Endothelial cell of umbilical vein (primary cell): ENCODE data around the gene C6orf132.

Source experiments
- MYC ChIP-seq: IDR thresholded peaks from one replicate; pipeline ENCODE4 v1.6.1; 2011; ENCODE audit warnings: mild to moderate bottlenecking, low read depth, low read length
- TF ChIP-seq, protein P1 (sequence below), 2 donors: IDR thresholded peaks; 1 replicate in 1 of 2; 2 replicates in 1 of 2; pipeline ENCODE4 v1.5.1; 2011; ENCODE audit warnings: low read length in 2 of 2, mild to moderate bottlenecking in 2 of 2, moderate library complexity in 2 of 2, control low read depth in 1 of 2, inconsistent platforms in 1 of 2, low read depth in 1 of 2; ENCODE audit not compliant: insufficient read depth in 1 of 2; ENCODE audit errors: extremely low read depth in 1 of 2
- TF ChIP-seq, protein P2 (sequence below): IDR thresholded peaks from 2 replicates; pipeline ENCODE4 v1.6.1; 2011; ENCODE audit not compliant: insufficient read depth, insufficient read length

DNA sequence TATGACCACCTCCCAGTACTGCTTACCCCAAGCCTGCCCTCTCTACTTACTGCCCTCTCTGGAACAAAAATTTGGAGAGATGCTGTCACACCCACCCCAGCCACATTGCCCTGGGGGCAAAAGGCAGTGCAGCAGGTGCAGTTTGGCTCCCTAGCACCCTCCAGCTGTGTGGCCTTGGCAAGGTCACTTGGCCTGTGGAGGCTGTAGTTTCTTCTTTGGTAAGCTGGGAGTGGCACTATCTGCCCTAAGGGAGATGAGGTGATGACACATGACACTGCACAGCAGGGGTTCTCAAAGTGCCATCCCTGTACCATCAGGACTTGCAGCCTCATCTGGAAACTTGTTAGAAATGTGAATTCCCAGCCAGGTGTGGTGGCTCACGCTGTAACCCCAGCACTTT, 47.3 kb downstream of the C6orf132 start:
- TF ChIP-seq MYC: no peak
- TF ChIP-seq, protein P1, sequence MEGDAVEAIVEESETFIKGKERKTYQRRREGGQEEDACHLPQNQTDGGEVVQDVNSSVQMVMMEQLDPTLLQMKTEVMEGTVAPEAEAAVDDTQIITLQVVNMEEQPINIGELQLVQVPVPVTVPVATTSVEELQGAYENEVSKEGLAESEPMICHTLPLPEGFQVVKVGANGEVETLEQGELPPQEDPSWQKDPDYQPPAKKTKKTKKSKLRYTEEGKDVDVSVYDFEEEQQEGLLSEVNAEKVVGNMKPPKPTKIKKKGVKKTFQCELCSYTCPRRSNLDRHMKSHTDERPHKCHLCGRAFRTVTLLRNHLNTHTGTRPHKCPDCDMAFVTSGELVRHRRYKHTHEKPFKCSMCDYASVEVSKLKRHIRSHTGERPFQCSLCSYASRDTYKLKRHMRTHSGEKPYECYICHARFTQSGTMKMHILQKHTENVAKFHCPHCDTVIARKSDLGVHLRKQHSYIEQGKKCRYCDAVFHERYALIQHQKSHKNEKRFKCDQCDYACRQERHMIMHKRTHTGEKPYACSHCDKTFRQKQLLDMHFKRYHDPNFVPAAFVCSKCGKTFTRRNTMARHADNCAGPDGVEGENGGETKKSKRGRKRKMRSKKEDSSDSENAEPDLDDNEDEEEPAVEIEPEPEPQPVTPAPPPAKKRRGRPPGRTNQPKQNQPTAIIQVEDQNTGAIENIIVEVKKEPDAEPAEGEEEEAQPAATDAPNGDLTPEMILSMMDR (IDR thresholded peaks at IDR 0.05; ENCODE audit: extremely low read depth in 1 of 2, insufficient read depth in 1 of 2, low read depth in 1 of 2, low read length in 2 of 2): no peak
- TF ChIP-seq, protein P2, sequence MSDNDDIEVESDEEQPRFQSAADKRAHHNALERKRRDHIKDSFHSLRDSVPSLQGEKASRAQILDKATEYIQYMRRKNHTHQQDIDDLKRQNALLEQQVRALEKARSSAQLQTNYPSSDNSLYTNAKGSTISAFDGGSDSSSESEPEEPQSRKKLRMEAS: no peak
